Right cardiac atrium (tissue), 5 donors: ENCODE data around the gene SEC23A. TPM values are rescaled to one million over a fixed set of nuclear protein-coding genes. Genes with fewer than 3 reads are reported as not detected.
"Not testable (repeated sequence)": the region's sequence is repeated elsewhere in the genome, so short reads cannot be mapped to it uniquely, and the experiment has no call there.

Source experiments
- ATAC-seq, 2 donors: fragments of 200-7000 bp; cut with Tn5 transposase; one replicate each; pipeline versions ENCODE4 v1.8.0 to v1.9.1; 2020; ENCODE audit warnings: moderate library complexity in 2 of 2, mild to moderate bottlenecking in 1 of 2
- DNase-seq, 3 donors: peaks; one replicate each; pipeline ENCODE4 v3.0.0-alpha.2; 2020
- H3K27ac ChIP-seq: one replicate; pipeline ENCODE4 v1.5.1; 2013; ENCODE audit warnings: mild to moderate bottlenecking, low read length, control low read depth, moderate library complexity
- H3K27me3 ChIP-seq: one replicate; pipeline ENCODE4 v1.6.1; 2013; ENCODE audit not compliant: control insufficient read depth, insufficient read depth
- H3K4me1 ChIP-seq: one replicate; pipeline ENCODE4 v1.6.1; 2013; ENCODE audit warnings: low read length; ENCODE audit not compliant: control insufficient read depth, insufficient read depth
- H3K4me3 ChIP-seq: one replicate; pipeline ENCODE4 v1.5.1; 2013; ENCODE audit warnings: low read length, control low read depth
- H3K9me3 ChIP-seq: one replicate; pipeline ENCODE4 v1.6.1; 2013; ENCODE audit warnings: low read length; ENCODE audit not compliant: control insufficient read depth
- WGBS: extraction: QIAGEN DNeasy Blood & Tissue Kit; methylation state at CpG from one replicate; pipeline ENCODE4 v1.1.7; 2013; 5-methylcytosine and 5-hydroxymethylcytosine counted together
- intact Hi-C, 4 donors: fragments of 100-400 bp; cut with DNase I; formaldehyde crosslinking; loops; one replicate each; pipeline versions ENCODE4 v1.11.0 to v1.14.0; 2022 to 2023
- polyA plus RNA-seq: library from polyadenylated mRNA; stranded (reverse); fragments of 200-250 nt; gene quantifications from one replicate; pipeline ENCODE4 v1.2.3, GENCODE V29; 2013
- total RNA-seq, 4 donors: library from RNA; stranded (reverse); fragmentation: NEBNext Ultra II Directional; extraction: Animal tissue kit (Norgen Biotek cat#: 25700); gene quantifications; one replicate each; pipeline ENCODE4 v1.2.1, GENCODE V29; 2021
- donor health status: healthy with polysubstance abuse.
- donor health status: DM: no; HTN: yes; CAD: no.
- donor health status: DM: no; HTN: no; CAD: no.
- donor health status: DM: no; HTN: yes; CAD: no; lungs with severe emphysema.
- donor health status: DM: yes; HTN: yes; CAD: no.

SEC23A gene
- total and polyA plus RNA-seq, 5 donors: 35.2 to 129 (median 81.4) TPM

DNA sequence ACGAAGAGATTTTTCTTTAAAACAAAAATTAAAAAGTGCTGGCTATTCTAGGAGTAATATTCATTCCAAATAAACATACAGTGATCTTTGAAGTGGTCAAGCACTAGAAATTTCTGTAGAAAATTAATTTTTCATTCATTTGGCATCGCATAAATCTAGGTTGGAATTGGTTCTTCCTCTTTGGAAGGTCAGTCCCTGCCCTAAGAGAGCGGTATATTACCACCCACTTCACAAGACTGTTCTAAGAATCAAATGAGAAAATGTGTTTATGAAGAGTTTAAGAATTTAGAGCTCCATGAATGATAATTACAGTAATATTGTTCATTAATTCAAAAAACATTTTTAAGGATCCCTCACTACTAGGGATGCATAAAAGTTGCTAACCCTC, 10.6 kb upstream of the SEC23A start:
- intact Hi-C loops: loop anchor here in 1 of 4 donors (10.0 kb wide), 1 partner anchor 311 kb away; no protein-coding TSS in a partner anchor
- H3K9me3 ChIP-seq: no peaks in the 10 kb centered on the region
- H3K27me3 ChIP-seq: no peaks in the 10 kb centered on the region
- peak overlapping the region; percentile 40 for H3K27ac ChIP-seq
- WGBS: 75% methylated on average over 3 of the region's 3 CpGs
- ATAC-seq: peak in 1 of 2 donors; percentile 3
- H3K4me3 ChIP-seq: peak overlapping the region; percentile 61
- no peaks in the 10 kb centered on the region for H3K4me1 ChIP-seq
- DNase-seq: no peak

DNA sequence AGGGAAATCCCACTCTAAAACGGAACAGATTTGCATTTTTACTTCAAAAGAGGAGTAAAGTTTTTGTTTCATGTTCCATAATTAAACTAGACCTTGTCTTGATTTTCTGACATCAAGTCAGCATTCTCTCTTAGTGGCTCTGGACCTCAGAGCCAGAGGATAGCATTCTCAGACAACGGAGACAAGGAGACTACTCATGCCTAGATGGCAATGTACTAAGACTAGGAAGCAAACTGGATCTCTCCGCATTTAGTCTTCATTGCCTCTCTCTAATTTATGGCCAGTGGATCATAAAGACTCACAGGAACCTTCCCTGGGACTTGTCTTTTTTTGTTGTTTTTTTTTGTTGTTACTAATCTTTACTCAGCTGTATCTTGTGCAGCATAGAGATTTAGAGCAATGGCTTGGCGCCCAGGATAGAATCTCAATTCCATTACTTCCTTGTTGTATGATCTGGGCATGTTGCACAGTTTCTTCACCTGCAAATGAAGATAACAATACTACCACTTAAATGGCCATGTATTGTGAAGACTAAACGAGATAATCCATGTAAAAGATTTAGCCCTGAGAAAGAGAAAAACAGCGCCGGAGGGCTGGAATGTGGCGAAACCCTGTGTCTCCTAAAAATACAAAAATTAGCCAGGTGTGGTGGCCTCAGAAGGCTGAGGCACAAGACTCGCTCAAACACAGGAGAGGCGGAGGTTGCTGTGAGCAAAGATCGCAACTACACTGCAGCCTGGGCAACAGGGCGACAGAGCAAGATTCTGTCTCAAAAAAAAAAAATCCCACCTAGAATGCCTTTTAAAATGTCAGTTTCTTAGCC, 7.1 kb upstream of the SEC23A start:
- H3K4me1 ChIP-seq: no peaks in the 10 kb centered on the region
- DNase-seq (no peak), ATAC-seq (no peak)
- no peak overlapping the region for H3K4me3 ChIP-seq
- WGBS: 87% methylated on average over 12 of the region's 12 CpGs
- H3K27me3 ChIP-seq: no peaks in the 10 kb centered on the region
- H3K9me3 ChIP-seq: no peaks in the 10 kb centered on the region
- no peak overlapping the region for H3K27ac ChIP-seq
- intact Hi-C loops: loop anchor here in 1 of 4 donors (10.0 kb wide), 2 partner anchors 65 to 315 kb away; partner anchors contain the start of genes PNN and TRAPPC6B

DNA sequence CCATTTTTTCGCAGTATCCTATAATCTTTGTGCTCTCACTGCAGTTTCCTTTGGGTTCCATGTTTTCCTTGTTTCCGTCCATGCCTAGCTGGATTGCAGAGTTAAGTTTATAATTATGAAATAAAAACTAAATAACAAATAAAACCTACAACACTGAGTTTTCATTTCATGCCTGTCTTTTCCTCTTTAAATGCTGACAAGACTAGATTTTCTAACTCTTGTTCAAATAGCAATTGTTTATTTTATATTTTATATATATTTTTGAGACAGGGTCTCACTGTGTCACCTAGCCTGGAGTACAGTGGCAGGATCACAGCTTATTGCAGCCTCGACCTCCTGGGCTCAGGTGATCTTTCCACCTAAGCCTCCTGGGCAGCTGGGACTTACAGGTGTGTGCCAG, 5.8 kb upstream of the SEC23A start:
- no peak for ATAC-seq
- intact Hi-C loops: loop anchor here in 1 of 4 donors (10.0 kb wide), 1 partner anchor 66 kb away; the partner anchor contains the start of genes PNN and TRAPPC6B
- 94% methylated on average over 3 of the region's 3 CpGs for WGBS
- DNase-seq: no peak
- Histone ChIP-seq H3K4me3 (no peak overlapping the region), H3K4me1 (no peaks in the 10 kb centered on the region), H3K27me3 (no peaks in the 10 kb centered on the region), H3K9me3 (no peaks in the 10 kb centered on the region), H3K27ac (no peak overlapping the region)

DNA sequence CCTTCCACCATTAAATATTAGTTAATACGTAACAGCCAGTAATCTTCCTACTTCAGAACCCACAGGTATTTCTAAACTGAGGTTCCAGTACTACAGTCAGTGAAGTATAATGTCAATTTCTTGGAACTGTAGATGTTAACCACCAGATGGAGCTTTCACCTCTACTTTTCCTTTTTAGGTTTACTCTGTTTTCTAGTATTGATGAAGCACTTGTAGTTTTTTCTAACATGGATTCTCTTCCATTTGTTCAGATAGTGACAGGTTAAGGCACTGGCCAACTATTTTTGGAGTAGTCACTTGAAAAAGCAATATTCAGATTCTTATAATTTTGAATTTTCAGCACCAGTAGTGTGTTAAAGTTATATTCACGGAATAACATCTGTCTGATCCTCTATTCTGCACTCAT, 4.6 kb upstream of the SEC23A start:
- ATAC-seq (no peak), DNase-seq (no peak)
- Histone ChIP-seq H3K27ac (no peak overlapping the region), H3K27me3 (no peaks in the 10 kb centered on the region), H3K4me1 (no peaks in the 10 kb centered on the region), H3K4me3 (no peak overlapping the region), H3K9me3 (no peaks in the 10 kb centered on the region)
- 79% methylated on average over 2 of the region's 2 CpGs for WGBS
- intact Hi-C loops: loop anchor here in 1 of 4 donors (10.0 kb wide), 1 partner anchor 67 kb away; the partner anchor contains the start of genes PNN and TRAPPC6B

DNA sequence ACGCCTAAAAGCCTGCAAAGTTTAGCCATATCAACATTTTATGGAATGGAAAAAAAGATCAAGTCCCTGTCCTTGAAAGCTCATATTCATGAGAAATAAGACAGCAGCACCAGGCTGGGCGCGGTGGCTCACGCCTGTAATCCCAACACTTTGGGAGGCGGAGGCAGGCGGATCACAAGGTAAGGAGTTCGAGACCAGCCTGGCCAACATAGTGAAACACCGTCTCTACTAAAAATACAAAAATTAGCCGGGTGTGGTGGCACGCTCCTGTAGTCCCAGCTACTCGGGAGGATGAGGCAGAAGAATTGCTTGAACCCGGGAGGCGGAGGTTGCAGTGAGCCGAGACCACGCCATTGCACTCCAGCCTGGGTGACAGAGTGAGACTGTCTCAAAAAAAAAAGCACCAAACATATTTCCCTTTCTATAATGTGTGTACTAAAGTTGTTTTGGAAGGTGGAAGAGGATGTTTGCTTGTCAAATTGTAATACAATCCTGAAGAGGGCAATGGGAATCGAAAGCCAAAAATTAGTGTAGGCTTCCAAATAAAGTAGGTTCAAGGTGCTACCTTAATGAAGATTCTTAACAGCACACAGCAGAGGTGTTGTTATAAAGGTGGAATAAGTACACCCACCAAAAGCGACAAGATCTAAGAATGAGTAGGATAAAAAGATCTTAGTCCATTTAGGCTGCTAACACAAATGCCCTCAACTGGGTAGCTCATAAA, 1.2 kb upstream of the SEC23A start:
- 90% methylated on average over 17 of the region's 17 CpGs for WGBS
- DNase-seq, ATAC-seq, H3K9me3 ChIP-seq, H3K4me1 ChIP-seq, H3K27me3 ChIP-seq, H3K27ac ChIP-seq: not testable (repeated sequence)
- peak overlapping the region; percentile 77 for H3K4me3 ChIP-seq
- intact Hi-C loops: loop anchor here in 1 of 4 donors (10.0 kb wide), 1 partner anchor 71 kb away; the partner anchor contains the start of genes PNN and TRAPPC6B

DNA sequence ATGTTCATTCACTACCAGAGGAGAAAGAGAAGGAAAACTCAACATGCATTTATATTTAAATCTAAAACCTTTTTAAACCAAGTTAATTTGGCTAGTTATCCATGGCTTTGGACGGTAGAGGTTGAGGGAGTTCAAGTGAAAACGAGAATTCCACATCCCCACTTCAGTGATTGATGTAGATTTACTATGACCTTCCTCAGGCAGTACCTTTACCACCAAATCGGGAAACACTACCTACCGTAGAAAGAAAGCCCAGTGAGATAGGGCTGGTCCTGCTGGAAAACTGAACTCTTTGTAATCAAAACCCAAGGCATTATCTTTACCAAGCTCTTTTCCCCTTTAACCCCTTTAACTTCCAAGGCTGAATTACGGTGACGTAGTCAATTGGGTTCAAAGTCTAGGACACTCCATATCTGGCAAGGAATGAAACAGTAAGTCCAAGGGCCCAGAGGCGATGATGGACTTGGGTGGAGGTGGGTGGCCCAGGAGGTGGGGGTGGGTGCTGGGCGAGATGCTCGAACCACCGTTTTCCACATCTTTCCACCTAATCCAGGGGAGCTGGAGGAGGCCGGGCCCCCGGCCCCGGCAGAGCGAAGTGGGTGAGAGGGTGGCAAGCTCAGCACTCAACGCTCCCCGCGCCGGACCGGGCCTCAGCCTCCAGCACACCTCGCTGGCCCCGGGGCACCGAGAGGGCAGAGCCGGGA, 618 bp downstream of the SEC23A start:
- WGBS: under 1% methylated on average over 23 of the region's 23 CpGs
- Histone ChIP-seq H3K4me3 (peak overlapping the region; percentile 77), H3K27ac (peak overlapping the region; percentile 93), H3K27me3 (no peaks in the 10 kb centered on the region), H3K4me1 (no peaks in the 10 kb centered on the region), H3K9me3 (no peaks in the 10 kb centered on the region)
- ATAC-seq (peak; percentile 71 to 72), DNase-seq (no peak)
- intact Hi-C loops: loop anchor here in 1 of 4 donors (10.0 kb wide), 1 partner anchor 72 kb away; the partner anchor contains the start of genes PNN and TRAPPC6B

DNA sequence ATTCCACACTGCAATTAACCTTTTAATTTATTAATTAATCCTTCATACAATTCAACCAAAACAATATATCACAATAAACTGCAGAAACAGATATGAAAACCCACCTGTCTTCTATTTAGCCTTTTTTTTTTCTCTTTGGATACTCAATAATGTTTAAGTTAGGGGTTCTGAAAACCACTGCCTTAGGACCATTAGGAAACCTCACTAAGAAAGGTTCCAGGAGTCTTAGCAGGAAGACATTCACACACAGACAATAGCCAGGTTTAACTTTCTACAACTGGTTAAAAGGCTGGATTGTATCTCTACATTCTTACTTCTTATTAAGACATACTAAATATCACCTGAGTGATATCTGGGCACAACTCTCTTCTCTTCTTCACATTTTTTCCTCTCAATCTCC, 3.3 kb downstream of the SEC23A start:
- Histone ChIP-seq H3K9me3 (no peaks in the 10 kb centered on the region), H3K27me3 (no peaks in the 10 kb centered on the region), H3K4me1 (no peaks in the 10 kb centered on the region), H3K4me3 (no peak overlapping the region), H3K27ac (no peak overlapping the region)
- DNase-seq (no peak), ATAC-seq (no peak)
- intact Hi-C loops: loop anchor here in 1 of 4 donors (10.0 kb wide), 1 partner anchor 75 kb away; the partner anchor contains the start of genes PNN and TRAPPC6B

DNA sequence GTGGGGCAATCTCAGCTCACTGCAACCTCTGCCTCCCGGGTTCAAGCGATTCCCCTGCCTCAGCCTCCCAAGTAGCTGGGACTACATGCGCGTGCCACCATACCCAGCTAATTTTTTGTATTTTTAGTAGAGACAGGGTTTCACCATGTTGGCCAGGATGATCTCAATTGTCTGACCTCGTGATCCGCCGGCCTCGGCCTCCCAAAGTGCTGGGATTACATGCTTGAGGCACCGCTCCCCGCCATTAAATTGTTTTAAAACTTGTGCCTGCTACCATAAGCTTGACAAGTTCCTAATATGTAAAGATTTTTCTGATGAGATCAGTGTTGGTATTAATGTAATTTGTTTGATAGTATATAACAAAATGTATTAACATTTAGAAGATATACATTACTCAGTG, 3.8 kb downstream of the SEC23A start:
- H3K9me3 ChIP-seq, H3K27me3 ChIP-seq, H3K4me1 ChIP-seq, H3K4me3 ChIP-seq, ATAC-seq, intact Hi-C loops, DNase-seq, H3K27ac ChIP-seq: not testable (repeated sequence)
- WGBS: 95% methylated on average over 10 of the region's 10 CpGs

DNA sequence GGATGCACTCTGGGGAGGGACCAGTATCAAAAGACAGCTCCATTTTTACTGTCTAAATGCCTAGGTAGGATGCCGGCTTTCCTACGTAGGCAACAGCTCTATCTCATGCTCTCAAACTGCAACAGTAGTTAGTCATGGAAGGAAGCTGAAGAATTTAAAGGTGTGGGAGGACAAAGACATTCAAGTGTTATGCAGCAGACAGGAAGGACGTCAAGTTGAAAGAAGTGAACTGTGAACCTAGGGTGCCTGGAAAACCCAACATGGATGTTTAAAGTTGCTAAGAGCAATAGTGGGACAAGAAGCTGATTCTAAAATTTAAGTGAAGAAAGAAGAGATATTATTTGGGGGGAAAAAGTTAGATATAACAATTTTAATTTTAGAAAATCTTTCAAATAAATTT, 5.9 kb downstream of the SEC23A start:
- no peak overlapping the region for H3K4me3 ChIP-seq
- ATAC-seq (peak in 1 of 2 donors; percentile 58), DNase-seq (no peak)
- intact Hi-C loops: no loop called here
- no peaks in the 10 kb centered on the region for H3K4me1 ChIP-seq
- no peaks in the 10 kb centered on the region for H3K9me3 ChIP-seq
- H3K27ac ChIP-seq: no peak overlapping the region
- 28% methylated on average over 3 of the region's 3 CpGs for WGBS
- no peaks in the 10 kb centered on the region for H3K27me3 ChIP-seq

DNA sequence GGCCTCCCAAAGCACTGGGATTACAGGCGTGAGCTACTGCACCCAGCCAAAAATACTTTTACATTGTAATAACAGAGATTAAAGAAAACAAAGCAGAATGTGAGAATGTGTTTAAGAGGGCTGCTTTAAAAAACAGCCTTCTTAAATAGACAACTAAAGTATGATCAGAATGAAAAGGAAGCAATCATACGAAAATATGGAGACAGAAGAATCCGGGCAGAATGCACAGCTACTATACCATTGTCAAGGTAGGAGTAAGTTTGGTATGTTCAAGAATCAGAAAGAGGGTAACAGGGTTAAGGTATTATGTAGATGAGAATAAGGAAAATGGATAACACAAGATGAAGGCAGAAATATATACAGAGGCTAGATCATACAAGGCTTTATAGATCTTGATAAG, 8.5 kb downstream of the SEC23A start:
- ATAC-seq (no peak), DNase-seq (no peak)
- no peaks in the 10 kb centered on the region for H3K4me1 ChIP-seq
- H3K27me3 ChIP-seq: no peaks in the 10 kb centered on the region
- 87% methylated on average over 3 of the region's 3 CpGs for WGBS
- intact Hi-C loops: no loop called here
- H3K9me3 ChIP-seq: no peaks in the 10 kb centered on the region
- H3K27ac ChIP-seq: no peak overlapping the region
- H3K4me3 ChIP-seq: no peak overlapping the region
